ENCODE measurements around the gene GJD2. TPM values are rescaled to one million over a fixed set of nuclear protein-coding genes. Genes with fewer than 3 reads are reported as not detected.

GJD2 gene
- polyA plus RNA-seq, 3 donors: not detected

- Mint-ChIP-seq H3K36me3 (no peaks in the 10 kb centered on the region), H3K4me1 (no peaks in the 10 kb centered on the region), H3K27ac (no peak overlapping the region), H3K27me3 (ENCODE audit: low read depth in 3 of 3) (peaks cover 1 to 12% (median 10%) of the 10 kb centered on the region in 3 donors), H3K4me3 (no peak overlapping the region), H3K9me3 (no peaks in the 10 kb centered on the region)
- no peaks in the 10 kb centered on the region for H3K79me2 ChIP-seq (ENCODE audit: insufficient read depth, low read length)
- no peak for DNase-seq
- H2AFZ ChIP-seq (ENCODE audit: insufficient read depth, low read depth, low read length, poor library complexity, severe bottlenecking): no peak overlapping the region
- TF ChIP-seq CTCF (IDR thresholded peaks at IDR 0.05): no peak
- H3K27ac ChIP-seq (ENCODE audit: low read depth in 1 of 2, low read length in 2 of 2): no peak overlapping the region
- no peaks in the 10 kb centered on the region for H4K20me1 ChIP-seq (ENCODE audit: insufficient read depth, low read length)
- intact Hi-C loops (cut with micrococcal nuclease): no loop called here
- no peak overlapping the region for H3K4me3 ChIP-seq (replicated peaks in 1 of 3; ENCODE audit: low read depth in 2 of 3, low read length in 3 of 3)
- WGBS (ENCODE audit: insufficient coverage): 43% methylated on average over 1 of the region's 2 CpGs
- no peaks in the 10 kb centered on the region for H3K27me3 ChIP-seq (ENCODE audit: control insufficient read depth in 2 of 2, insufficient read depth in 2 of 2, low read length in 2 of 2)
- H3K4me1 ChIP-seq (ENCODE audit: control insufficient read depth in 1 of 2, insufficient read depth in 2 of 2, low read length in 2 of 2): no peaks in the 10 kb centered on the region
- H3K36me3 ChIP-seq (replicated peaks in 1 of 2; ENCODE audit: control insufficient read depth in 1 of 2, insufficient read depth in 2 of 2, low read length in 2 of 2): no peaks in the 10 kb centered on the region
- no peaks in the 10 kb centered on the region for H3K9me3 ChIP-seq (replicated peaks in 1 of 2; ENCODE audit: control insufficient read depth in 1 of 2, insufficient read depth in 1 of 2, low read length in 2 of 2)
- no peak overlapping the region for H3K4me2 ChIP-seq (replicated peaks; ENCODE audit: extremely low read depth, low read length, poor library complexity, severe bottlenecking)
- H3K9ac ChIP-seq (ENCODE audit: insufficient read depth, low read length, poor library complexity, severe bottlenecking): no peak overlapping the region
Observed at GRCh38 chr15:34701536-34701935, 53.3 kb downstream of the GJD2 start.

Other genes with a start within 250 kb of the GJD2 start
- gene GOLGA8B, start 171.3 kb downstream of the GJD2 start, polyA plus RNA-seq: 10 to 100 TPM in 1 of 3 donors, under 1 TPM in 1, not detected in 1; 0.37 to 11.5 TPM
- gene ACTC1, start 40.6 kb upstream of the GJD2 start, polyA plus RNA-seq: not detected
- gene AQR, start 214.7 kb upstream of the GJD2 start, polyA plus RNA-seq: 10 to 100 TPM in 2 of 3 donors, 1 to 10 TPM in 1; 8.4 to 26.4 (median 16.8) TPM
- 10 to 100 TPM in 2 of 3 donors, 1 to 10 TPM in 1; 8.3 to 51.7 (median 28.1) TPM for gene ZNF770, start 233.3 kb upstream of the GJD2 start, polyA plus RNA-seq

Data from CD14-positive monocyte (primary cell).